Measurements from ENCODE around the gene AK2. TPM values are rescaled to one million over a fixed set of nuclear protein-coding genes. Genes with fewer than 3 reads are reported as not detected.

AK2 gene
- polyA plus RNA-seq, 2 of the 4 experiments (the other 2 are of a cell fraction) = 164 to 178 TPM

- DNase-seq (ENCODE audit: low read depth in 1 of 2, low spot score in 1 of 2) = no peak
- no peak for ATAC-seq
- FAIRE-seq = no peak
- peak overlapping the region; percentile 55 to 98 for H3K27ac ChIP-seq
- 73% methylated on average over 5 of the region's 5 CpGs for WGBS (ENCODE audit: missing lambda C conversion rate)
- no peaks in the 10 kb centered on the region for H3K9me3 ChIP-seq
- POLR2A ChIA-PET = interaction anchor here (0.5 to 3.0 kb wide), 26 partner anchors 8 to 517 kb away, joined by 3 to 41 read pairs (median 5); partner anchors contain the start of gene AZIN2
- CTCF ChIA-PET = interaction anchor here (1.2 to 1.5 kb wide), 3 partner anchors 25 to 73 kb away, joined by 3 to 4 read pairs (median 3); no protein-coding TSS in a partner anchor
- TF ChIP-seq FOSL2 (IDR thresholded peaks at IDR 0.05) = no peak
- TF ChIP-seq FOSL2 (CRISPR knock-in tag; IDR thresholded peaks at IDR 0.05) = no peak
- TF ChIP-seq ESRRA (IDR thresholded peaks at IDR 0.05; ENCODE audit: borderline replicate concordance, low read length) = no peak
- TF ChIP-seq CBX2 (IDR thresholded peaks at IDR 0.05; ENCODE audit: borderline replicate concordance, low read depth) = no peak
- TF ChIP-seq EP300 (IDR thresholded peaks at IDR 0.05) = no peak
- TF ChIP-seq ZFP36 (IDR thresholded peaks at IDR 0.05; ENCODE audit: borderline replicate concordance, partially characterized antibody) = no peak
- TF ChIP-seq, protein P1, sequence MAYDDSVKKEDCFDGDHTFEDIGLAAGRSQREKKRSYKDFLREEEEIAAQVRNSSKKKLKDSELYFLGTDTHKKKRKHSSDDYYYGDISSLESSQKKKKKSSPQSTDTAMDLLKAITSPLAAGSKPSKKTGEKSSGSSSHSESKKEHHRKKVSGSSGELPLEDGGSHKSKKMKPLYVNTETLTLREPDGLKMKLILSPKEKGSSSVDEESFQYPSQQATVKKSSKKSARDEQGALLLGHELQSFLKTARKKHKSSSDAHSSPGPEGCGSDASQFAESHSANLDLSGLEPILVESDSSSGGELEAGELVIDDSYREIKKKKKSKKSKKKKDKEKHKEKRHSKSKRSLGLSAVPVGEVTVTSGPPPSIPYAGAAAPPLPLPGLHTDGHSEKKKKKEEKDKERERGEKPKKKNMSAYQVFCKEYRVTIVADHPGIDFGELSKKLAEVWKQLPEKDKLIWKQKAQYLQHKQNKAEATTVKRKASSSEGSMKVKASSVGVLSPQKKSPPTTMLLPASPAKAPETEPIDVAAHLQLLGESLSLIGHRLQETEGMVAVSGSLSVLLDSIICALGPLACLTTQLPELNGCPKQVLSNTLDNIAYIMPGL (CRISPR knock-in tag; IDR thresholded peaks at IDR 0.05; ENCODE audit: borderline replicate concordance) = no peak
- TF ChIP-seq TFCP2L1 (CRISPR knock-in tag; IDR thresholded peaks at IDR 0.05) = no peak
- no peak for TF ChIP-seq NFE2L2 (conservative IDR thresholded peaks at IDR 0.05; ENCODE audit: low read length)
- no peak for TF ChIP-seq KDM1A (IDR thresholded peaks at IDR 0.05; ENCODE audit: low read depth)
- TF ChIP-seq FOSB (CRISPR knock-in tag; IDR thresholded peaks at IDR 0.05) = no peak
- no peak for TF ChIP-seq RAD21 (conservative IDR thresholded peaks at IDR 0.05 in 1 of 2, IDR thresholded peaks at IDR 0.05 in 1 of 2)
- TF ChIP-seq CTCF (IDR thresholded peaks at IDR 0.05) = no peak
- no peak for TF ChIP-seq JUN (IDR thresholded peaks at IDR 0.05)
- TF ChIP-seq ZC3H11A (IDR thresholded peaks at IDR 0.05) = no peak
- H3K4me3 ChIP-seq = peak overlapping the region; percentile 35; the same call in 2 of the 3 replicates
- peaks cover 16% of the 10 kb centered on the region; the same call in 2 of the 3 replicates for H3K4me1 ChIP-seq
- H3K4me2 ChIP-seq = peak overlapping the region; percentile 85
Measured at GRCh38 chr1:32965251-32965747, 71.4 kb downstream of the AK2 start.

DNA sequence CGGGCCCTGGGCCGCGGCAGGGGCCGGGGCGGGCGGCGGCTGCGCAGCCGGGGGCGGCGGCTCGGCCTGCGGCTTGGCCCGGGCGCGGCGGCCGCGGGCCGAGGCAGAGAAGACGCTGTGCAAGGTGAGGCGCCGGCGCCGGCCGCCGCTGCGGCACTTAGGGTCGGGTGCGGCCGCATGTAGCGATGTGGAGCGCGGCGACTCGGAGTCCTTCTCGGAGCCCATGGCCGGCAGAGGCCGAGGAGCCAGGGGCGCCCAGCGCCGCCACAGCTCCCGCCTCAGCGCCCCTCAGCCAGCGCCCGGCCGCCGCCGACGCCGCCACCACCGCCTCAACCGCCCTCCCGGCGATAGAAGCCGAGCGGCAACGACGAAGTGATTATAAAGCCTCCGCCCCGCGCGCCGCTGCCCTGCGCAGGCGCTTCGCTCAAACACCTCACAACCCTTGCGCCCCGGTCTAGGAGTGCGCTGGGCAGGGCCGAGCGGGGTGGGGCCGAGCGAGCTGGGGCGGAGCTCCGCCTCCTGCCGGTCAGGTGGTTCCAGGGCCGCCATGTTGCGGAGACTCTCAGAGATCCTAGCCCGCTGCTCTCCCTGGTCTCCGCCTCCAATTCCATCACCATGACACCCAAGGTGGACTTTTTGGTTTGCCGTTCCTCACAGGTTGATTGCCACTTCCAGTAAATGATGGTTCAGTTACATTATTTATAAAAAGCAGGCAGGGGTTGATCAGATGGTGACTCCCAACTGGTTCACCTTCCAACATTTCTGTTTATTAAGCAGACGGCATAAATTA is 72.0 kb downstream of the AK2 start, which contains the start of gene RNF19B:
RNF19B (minus strand) TSS at position 349 of the 790 bp plus-strand sequence; CDS start at position 225, 124 bp downstream.
- POLR2A ChIA-PET = interaction anchor here (0.5 to 3.0 kb wide), 28 partner anchors 8 to 516 kb away, joined by 3 to 41 read pairs (median 4); partner anchors contain the start of gene AZIN2
- H3K4me1 ChIP-seq = peaks cover 16% of the 10 kb centered on the region; the same call in 2 of the 3 replicates
- peak within 1 kb of the TSS; percentile 85 for H3K4me2 ChIP-seq
- H3K4me3 ChIP-seq = peak within 1 kb of the TSS; percentile 91
- DNase-seq (ENCODE audit: low read depth in 1 of 2, low spot score in 1 of 2) (peak; percentile 90 to 94), FAIRE-seq (no peak), ATAC-seq (peak; percentile 90 to 98)
- no peaks in the 10 kb centered on the region for H3K9me3 ChIP-seq
- WGBS (ENCODE audit: missing lambda C conversion rate) = 5% methylated on average over 12 of the region's 83 CpGs
- H3K27ac ChIP-seq = peak within 1 kb of the TSS; percentile 81 to 98
- CTCF ChIA-PET = interaction anchor here (0.5 to 1.2 kb wide), 4 partner anchors 21 to 72 kb away, joined by 3 to 4 read pairs (median 3); no protein-coding TSS in a partner anchor
- peak; percentile 29; the same call in 1 of the 3 replicates for TF ChIP-seq SMC3 (IDR thresholded peaks at IDR 0.05)
- TF ChIP-seq, protein P2, sequence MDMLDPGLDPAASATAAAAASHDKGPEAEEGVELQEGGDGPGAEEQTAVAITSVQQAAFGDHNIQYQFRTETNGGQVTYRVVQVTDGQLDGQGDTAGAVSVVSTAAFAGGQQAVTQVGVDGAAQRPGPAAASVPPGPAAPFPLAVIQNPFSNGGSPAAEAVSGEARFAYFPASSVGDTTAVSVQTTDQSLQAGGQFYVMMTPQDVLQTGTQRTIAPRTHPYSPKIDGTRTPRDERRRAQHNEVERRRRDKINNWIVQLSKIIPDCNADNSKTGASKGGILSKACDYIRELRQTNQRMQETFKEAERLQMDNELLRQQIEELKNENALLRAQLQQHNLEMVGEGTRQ (IDR thresholded peaks at IDR 0.05) = peak; percentile 74
- no peak for TF ChIP-seq FOSL2 (IDR thresholded peaks at IDR 0.05)
- TF ChIP-seq FOSL2 (CRISPR knock-in tag; IDR thresholded peaks at IDR 0.05) = no peak
- TF ChIP-seq HES2 (IDR thresholded peaks at IDR 0.05) = no peak
- no peak for TF ChIP-seq GATA3 (IDR thresholded peaks at IDR 0.05; ENCODE audit: borderline replicate concordance)
- TF ChIP-seq, protein P1 (CRISPR knock-in tag; IDR thresholded peaks at IDR 0.05; ENCODE audit: borderline replicate concordance) = no peak
- TF ChIP-seq, protein P3, sequence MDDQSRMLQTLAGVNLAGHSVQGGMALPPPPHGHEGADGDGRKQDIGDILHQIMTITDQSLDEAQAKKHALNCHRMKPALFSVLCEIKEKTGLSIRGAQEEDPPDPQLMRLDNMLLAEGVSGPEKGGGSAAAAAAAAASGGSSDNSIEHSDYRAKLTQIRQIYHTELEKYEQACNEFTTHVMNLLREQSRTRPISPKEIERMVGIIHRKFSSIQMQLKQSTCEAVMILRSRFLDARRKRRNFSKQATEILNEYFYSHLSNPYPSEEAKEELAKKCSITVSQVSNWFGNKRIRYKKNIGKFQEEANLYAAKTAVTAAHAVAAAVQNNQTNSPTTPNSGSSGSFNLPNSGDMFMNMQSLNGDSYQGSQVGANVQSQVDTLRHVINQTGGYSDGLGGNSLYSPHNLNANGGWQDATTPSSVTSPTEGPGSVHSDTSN (IDR thresholded peaks at IDR 0.05) = peak; percentile 49; the same call in 1 of the 2 replicates
- TF ChIP-seq RAD21 (conservative IDR thresholded peaks at IDR 0.05 in 1 of 2, IDR thresholded peaks at IDR 0.05 in 1 of 2) = peak; percentile 2 to 27; a peak in 1 of 5 replicates
- TF ChIP-seq CTCF (IDR thresholded peaks at IDR 0.05) = no peak
- TF ChIP-seq, protein P4, sequence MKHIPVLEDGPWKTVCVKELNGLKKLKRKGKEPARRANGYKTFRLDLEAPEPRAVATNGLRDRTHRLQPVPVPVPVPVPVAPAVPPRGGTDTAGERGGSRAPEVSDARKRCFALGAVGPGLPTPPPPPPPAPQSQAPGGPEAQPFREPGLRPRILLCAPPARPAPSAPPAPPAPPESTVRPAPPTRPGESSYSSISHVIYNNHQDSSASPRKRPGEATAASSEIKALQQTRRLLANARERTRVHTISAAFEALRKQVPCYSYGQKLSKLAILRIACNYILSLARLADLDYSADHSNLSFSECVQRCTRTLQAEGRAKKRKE (CRISPR knock-in tag; IDR thresholded peaks at IDR 0.05; ENCODE audit: low read depth) = no peak

All from A549 (cell line).